Panc1 (cell line): ENCODE measurements around the gene GPC6. TPM values are rescaled to one million over a fixed set of nuclear protein-coding genes. Genes with fewer than 3 reads are reported as not detected.

Experiments
- ATAC-seq: fragments of 200-7000 bp; cut with Tn5 transposase; 2 replicates; pipeline ENCODE4 v1.9.1; 2020; ENCODE audit warnings: mild to moderate bottlenecking, moderate library complexity
- BruUV-seq: library from RNA; stranded (reverse); fragments of 400-500 nt; replicated peaks from 2 replicates; lab custom pipeline; 2021; lab: Mats Ljungman, UMichigan
- CTCF ChIA-PET: fragments of 300-600 bp; sonication (Branson Sonifier 250); formaldehyde crosslinking; loops from one replicate; lab custom pipeline; 2022; ENCODE audit warnings: antibody characterized with exemption; lab: Charles Lee
- POLR2A ChIA-PET: fragments of 300-600 bp; sonication (Branson Sonifier 250); formaldehyde crosslinking; loops from one replicate; lab custom pipeline; 2022; ENCODE audit warnings: antibody characterized with exemption; lab: Charles Lee
- DNase-seq: peaks from one replicate; pipeline ENCODE4 v3.0.0-alpha.2; 2010; ENCODE audit warnings: low read depth, low spot score
- H3K27ac ChIP-seq: 2 replicates; pipeline ENCODE4 v1.5.1; 2011; ENCODE audit warnings: mild to moderate bottlenecking, low read length, inconsistent platforms
- H3K27me3 ChIP-seq: fragments of 200-500 bp; sonication (Bioruptor generic); 2 replicates; pipeline ENCODE4 v1.6.0; 2014; ENCODE audit warnings: low read length, inconsistent platforms; ENCODE audit not compliant: control insufficient read depth, insufficient read depth
- H3K36me3 ChIP-seq: fragments of 200-500 bp; sonication (Bioruptor generic); 2 replicates; pipeline ENCODE4 v1.5.1; 2014; ENCODE audit warnings: inconsistent platforms, mild to moderate bottlenecking, low read length, moderate library complexity; ENCODE audit not compliant: control insufficient read depth, insufficient read depth
- H3K4me1 ChIP-seq: 2 replicates; pipeline ENCODE4 v1.5.1; 2011; ENCODE audit warnings: inconsistent platforms, mild to moderate bottlenecking, low read length, moderate library complexity; ENCODE audit not compliant: control insufficient read depth, insufficient read depth
- H3K4me3 ChIP-seq, 2 experiments: 2 replicates each; pipeline ENCODE4 v1.5.1; 2011 to 2012; ENCODE audit warnings: low read depth in 2 of 2, low read length in 2 of 2, mild to moderate bottlenecking in 2 of 2, inconsistent platforms in 1 of 2, moderate library complexity in 1 of 2
- H3K9me3 ChIP-seq: fragments of 200-500 bp; sonication (Bioruptor generic); 2 replicates; pipeline ENCODE4 v1.5.1; 2014; ENCODE audit warnings: low read depth, mild to moderate bottlenecking, inconsistent platforms, low read length, moderate library complexity; ENCODE audit not compliant: control insufficient read depth, insufficient read depth
- CTCF ChIP-seq: fragments of 450-650 bp; IDR thresholded peaks from 2 replicates; pipeline ENCODE4 v1.5.1; 2017; ENCODE audit warnings: mild to moderate bottlenecking
- POLR2AphosphoS5 ChIP-seq: IDR thresholded peaks from 2 replicates; pipeline ENCODE4 v1.6.1; 2012; ENCODE audit warnings: mild to moderate bottlenecking, low read depth, low read length, moderate library complexity
- REST ChIP-seq, 2 experiments: IDR thresholded peaks; 2 replicates each; pipeline ENCODE4 v1.6.1; 2011 to 2012; ENCODE audit warnings: low read depth in 2 of 2, control low read depth in 1 of 2, low read length in 1 of 2, mild to moderate bottlenecking in 1 of 2, moderate library complexity in 1 of 2; ENCODE audit not compliant: insufficient read depth in 1 of 2
- SIN3A ChIP-seq: IDR thresholded peaks from 2 replicates; pipeline ENCODE4 v1.6.1; 2012; ENCODE audit warnings: low read depth, mild to moderate bottlenecking, low read length, moderate library complexity, borderline replicate concordance; ENCODE audit not compliant: insufficient read depth
- TCF7L2 ChIP-seq: IDR thresholded peaks from 2 replicates; pipeline ENCODE4 v1.6.1; 2011; ENCODE audit warnings: mild to moderate bottlenecking, low read depth, low read length, inconsistent platforms
- in situ Hi-C: cut with HindIII; loops from 2 replicates; pipeline ENCODE4 v1.10.0; 2016; ENCODE audit warnings: low sequenced_read_pairs, low pct_unique_long_range_greater_than_20kb
- intact Hi-C: fragments of 100-400 bp; cut with micrococcal nuclease; formaldehyde crosslinking; loops from one replicate; pipeline ENCODE4 v1.10.0; 2022; ENCODE audit not compliant: unreplicated experiment
- total RNA-seq: library from RNA; stranded (reverse); gene quantifications from one replicate; pipeline ENCODE4 v1.2.1, GENCODE V29; 2021; ENCODE audit not compliant: unreplicated experiment

GPC6 gene
- total RNA-seq, 1 experiment from 2014 or later, result 4.8 TPM

GRCh38 chr13:93857126-93857525, 630.5 kb downstream of the GPC6 start:
- Histone ChIP-seq H3K4me1 (no peaks in the 10 kb centered on the region), H3K4me3 (no peak overlapping the region), H3K9me3 (no peaks in the 10 kb centered on the region), H3K36me3 (no peaks in the 10 kb centered on the region), H3K27ac (no peak overlapping the region), H3K27me3 (no peaks in the 10 kb centered on the region)
- in situ Hi-C loops, result no loop called here
- intact Hi-C loops, result no loop called here
- TF ChIP-seq CTCF (no peak), POLR2AphosphoS5 (no peak), REST (IDR thresholded peaks at IDR 0.05; ENCODE audit: insufficient read depth in 1 of 2, low read depth in 2 of 2, low read length in 1 of 2) (no peak), SIN3A (no peak), TCF7L2 (no peak)
- CTCF ChIA-PET, result no interaction called here
- POLR2A ChIA-PET, result no interaction called here
- no peak for ATAC-seq
- BruUV-seq, result no TSS peak
- no peak for DNase-seq

DNA sequence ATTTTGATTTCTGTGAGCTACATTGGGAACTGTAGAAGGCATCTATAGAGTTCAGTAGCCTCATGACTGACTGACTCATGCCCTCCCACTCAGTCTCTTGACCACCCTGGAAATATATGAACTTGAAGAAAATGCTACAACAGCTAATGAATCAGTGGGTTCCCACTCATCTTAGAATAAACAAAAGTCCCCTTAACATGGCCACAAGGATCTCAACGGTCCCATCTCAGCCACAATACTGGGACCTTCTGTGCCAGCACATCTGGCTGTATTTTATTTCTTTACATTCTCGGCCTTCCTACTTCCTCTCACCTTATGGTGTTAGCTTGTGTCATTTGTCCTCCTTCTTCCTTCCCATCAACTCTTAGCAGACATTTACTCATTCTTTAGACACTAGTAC, 633.1 kb downstream of the GPC6 start:
- ChIA-PET POLR2A (no interaction called here), CTCF (no interaction called here)
- intact Hi-C loops, result no loop called here
- Histone ChIP-seq H3K9me3 (no peaks in the 10 kb centered on the region), H3K27ac (no peak overlapping the region), H3K36me3 (no peaks in the 10 kb centered on the region), H3K4me3 (no peak overlapping the region), H3K27me3 (no peaks in the 10 kb centered on the region), H3K4me1 (no peaks in the 10 kb centered on the region)
- DNase-seq (no peak), ATAC-seq (no peak)
- in situ Hi-C loops, result no loop called here
- TF ChIP-seq TCF7L2 (no peak), SIN3A (no peak), REST (IDR thresholded peaks at IDR 0.05; ENCODE audit: insufficient read depth in 1 of 2, low read depth in 2 of 2, low read length in 1 of 2) (no peak), CTCF (no peak), POLR2AphosphoS5 (no peak)
- BruUV-seq, result no TSS peak
